CD8-positive, alpha-beta memory T cell (primary cell): Measurements from ENCODE around the gene LHX8. TPM values are rescaled to one million over a fixed set of nuclear protein-coding genes. Genes with fewer than 3 reads are reported as not detected.
"Not testable (repeated sequence)": the region's sequence is repeated elsewhere in the genome, so short reads cannot be mapped to it uniquely, and the experiment has no call there.

ENCODE experiments used
- CTCF ChIA-PET: fragments of 350-600 bp; sonication (Branson Sonifier 250); formaldehyde crosslinking; loops from one replicate; lab custom pipeline; 2021; ENCODE audit warnings: antibody characterized with exemption; lab: Charles Lee
- POLR2A ChIA-PET: fragments of 350-600 bp; sonication (Branson Sonifier 250); formaldehyde crosslinking; loops from one replicate; lab custom pipeline; 2021; ENCODE audit warnings: antibody characterized with exemption; lab: Charles Lee
- DNase-seq, 5 donors: peaks; one replicate each; pipeline versions ENCODE4 v3.0.0 to v3.0.0-alpha.2; 2020 to 2022; ENCODE audit warnings: mixed read lengths in 1 of 5
- H3K27ac ChIP-seq: one replicate; pipeline ENCODE4 v1.7.0; 2013; ENCODE audit warnings: low read depth, mild to moderate bottlenecking, low read length, moderate library complexity
- H3K27me3 ChIP-seq: 2 replicates; pipeline ENCODE4 v1.7.0; 2013; ENCODE audit warnings: low read length, mild to moderate bottlenecking; ENCODE audit not compliant: insufficient read depth, poor library complexity, severe bottlenecking
- H3K36me3 ChIP-seq: 2 replicates; pipeline ENCODE4 v1.7.0; 2013; ENCODE audit warnings: mild to moderate bottlenecking, low read length, moderate library complexity; ENCODE audit not compliant: insufficient read depth
- H3K4me1 ChIP-seq: 2 replicates; pipeline ENCODE4 v1.7.0; 2013; ENCODE audit warnings: mild to moderate bottlenecking, low read length, moderate library complexity; ENCODE audit not compliant: insufficient read depth
- H3K4me3 ChIP-seq: 2 replicates; pipeline ENCODE4 v1.7.0; 2013; ENCODE audit warnings: mild to moderate bottlenecking, low read length
- H3K9me3 ChIP-seq: 2 replicates; pipeline ENCODE4 v1.7.0; 2013; ENCODE audit warnings: mild to moderate bottlenecking, low read length
- H3K27ac Mint-ChIP-seq, 8 donors: one replicate each; pipeline ENCODE4 v1.8.0; 2020 to 2021; ENCODE audit warnings: mixed read lengths in 8 of 8, mild to moderate bottlenecking in 6 of 8, inconsistent platforms in 3 of 8, moderate library complexity in 3 of 8
- H3K27me3 Mint-ChIP-seq, 2 donors: one replicate each; pipeline ENCODE4 v1.8.0; 2020 to 2021; ENCODE audit warnings: mixed read lengths in 2 of 2, mild to moderate bottlenecking in 1 of 2, moderate library complexity in 1 of 2
- H3K36me3 Mint-ChIP-seq, 3 donors: one replicate each; pipeline ENCODE4 v1.8.0; 2020 to 2021; ENCODE audit warnings: mixed read lengths in 3 of 3, inconsistent platforms in 1 of 3, mild to moderate bottlenecking in 1 of 3
- H3K4me1 Mint-ChIP-seq, 3 donors: one replicate each; pipeline ENCODE4 v1.8.0; 2020 to 2021; ENCODE audit warnings: mixed read lengths in 3 of 3, inconsistent platforms in 1 of 3, mild to moderate bottlenecking in 1 of 3
- H3K4me3 Mint-ChIP-seq, 7 donors: one replicate each; pipeline ENCODE4 v1.8.0; 2020 to 2021; ENCODE audit warnings: mixed read lengths in 7 of 7, mild to moderate bottlenecking in 6 of 7, moderate library complexity in 4 of 7, inconsistent platforms in 2 of 7
- H3K9me3 Mint-ChIP-seq, 5 donors: one replicate each; pipeline ENCODE4 v1.8.0; 2020 to 2022; ENCODE audit warnings: mixed read lengths in 5 of 5, mild to moderate bottlenecking in 3 of 5, moderate library complexity in 2 of 5, inconsistent platforms in 1 of 5
- polyA plus RNA-seq: library from polyadenylated mRNA; unstranded; fragments of 300-500 nt; fragmentation: Illumina TruSeq; gene quantifications from one replicate; pipeline ENCODE4 v1.2.3, GENCODE V29; 2021
- total RNA-seq, 2 experiments: library from RNA; stranded (reverse); gene quantifications; one replicate each; pipeline ENCODE4 v1.2.3, GENCODE V29; 2021

Gene LHX8
- total RNA-seq (not detected), polyA plus RNA-seq (not detected)

- CTCF ChIA-PET, result no interaction called here
- Histone ChIP-seq H3K4me3 (no peak within 1 kb of the TSS), H3K4me1 (no peaks in the 10 kb centered on the region), H3K36me3 (no peaks in the 10 kb centered on the region), H3K27ac (no peak within 1 kb of the TSS), H3K9me3 (no peaks in the 10 kb centered on the region), H3K27me3 (peaks cover 18% of the 10 kb centered on the region)
- Mint-ChIP-seq H3K9me3 (peaks cover 4 to 39% (median 18%) of the 10 kb centered on the region in 5 donors), H3K36me3 (peaks cover 0 to 4% (median 0%) of the 10 kb centered on the region in 3 donors), H3K27ac (peak within 1 kb of the TSS in 1 of 8 donors; percentile 71), H3K4me1 (peaks cover 1 to 5% (median 5%) of the 10 kb centered on the region in 3 donors), H3K27me3 (peaks cover 77 to 87% of the 10 kb centered on the region in 2 donors), H3K4me3 (peak within 1 kb of the TSS in 1 of 7 donors; percentile 33)
- POLR2A ChIA-PET, result no interaction called here
- DNase-seq, result no peak
These were observed at the start of gene LHX8 for GRCh38 chr1:75133750-75134646. TSS of gene LHX8 (plus strand) at chr1:75134388. CDS start at chr1:75136615, 2,227 bp downstream.

- POLR2A ChIA-PET, result no interaction called here
- H3K9me3 ChIP-seq, result no peaks in the 10 kb centered on the region
- H3K4me1 Mint-ChIP-seq, result no peaks in the 10 kb centered on the region
- no peaks in the 10 kb centered on the region for H3K4me1 ChIP-seq
- no peak overlapping the region for H3K27ac Mint-ChIP-seq
- H3K4me3 Mint-ChIP-seq, result no peak overlapping the region
- no peaks in the 10 kb centered on the region for H3K27me3 Mint-ChIP-seq
- peaks cover 0 to 24% (median 8%) of the 10 kb centered on the region in 5 donors for H3K9me3 Mint-ChIP-seq
- no peak overlapping the region for H3K27ac ChIP-seq
- CTCF ChIA-PET, result no interaction called here
- H3K27me3 ChIP-seq, result no peaks in the 10 kb centered on the region
- no peaks in the 10 kb centered on the region for H3K36me3 ChIP-seq
- H3K36me3 Mint-ChIP-seq, result no peaks in the 10 kb centered on the region
- no peak overlapping the region for H3K4me3 ChIP-seq
- no peak for DNase-seq
These were observed 48.3 kb upstream of the LHX8 start for GRCh38 chr1:75085931-75086330.

GRCh38 chr1:75087278-75087677, 46.9 kb upstream of the LHX8 start:
- Histone ChIP-seq H3K27ac (no peak overlapping the region), H3K4me3 (no peak overlapping the region), H3K36me3 (no peaks in the 10 kb centered on the region), H3K4me1 (no peaks in the 10 kb centered on the region), H3K9me3 (no peaks in the 10 kb centered on the region), H3K27me3 (no peaks in the 10 kb centered on the region)
- Mint-ChIP-seq H3K4me1 (no peaks in the 10 kb centered on the region), H3K36me3 (no peaks in the 10 kb centered on the region), H3K9me3 (peaks cover 4 to 22% (median 6%) of the 10 kb centered on the region in 5 donors), H3K27ac (no peak overlapping the region), H3K27me3 (no peaks in the 10 kb centered on the region), H3K4me3 (no peak overlapping the region)
- ChIA-PET CTCF (no interaction called here), POLR2A (no interaction called here)
- no peak for DNase-seq

DNA sequence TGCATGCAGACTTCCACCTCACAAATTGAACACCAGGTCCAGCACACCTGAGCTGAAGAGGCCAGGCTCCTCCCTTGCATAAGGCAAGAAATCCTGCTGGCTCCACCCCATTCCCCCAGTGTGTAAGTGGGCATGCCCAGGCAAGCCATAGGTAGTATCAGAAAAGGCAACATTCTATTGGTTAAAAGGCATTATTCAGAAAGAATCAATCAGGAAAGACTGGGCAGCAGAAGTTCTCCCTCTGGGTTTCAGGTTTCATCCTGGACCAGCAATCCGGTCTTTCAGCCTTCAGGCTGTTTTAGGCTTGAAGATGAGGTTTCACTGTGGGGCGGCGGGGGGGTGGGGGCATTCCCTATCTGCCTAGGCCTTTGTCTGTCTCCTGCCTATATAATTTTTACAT, 42.0 kb upstream of the LHX8 start:
- no peak overlapping the region for H3K27ac Mint-ChIP-seq
- no peak for DNase-seq
- H3K27ac ChIP-seq, result no peak overlapping the region
- no peaks in the 10 kb centered on the region for H3K36me3 ChIP-seq
- no peaks in the 10 kb centered on the region for H3K4me1 ChIP-seq
- no peak overlapping the region for H3K4me3 Mint-ChIP-seq
- ChIA-PET CTCF (no interaction called here), POLR2A (no interaction called here)
- no peaks in the 10 kb centered on the region for H3K36me3 Mint-ChIP-seq
- H3K9me3 Mint-ChIP-seq, result peaks cover 4 to 15% (median 5%) of the 10 kb centered on the region in 5 donors
- no peaks in the 10 kb centered on the region for H3K27me3 ChIP-seq
- H3K4me1 Mint-ChIP-seq, result no peaks in the 10 kb centered on the region
- H3K27me3 Mint-ChIP-seq, result no peaks in the 10 kb centered on the region
- H3K4me3 ChIP-seq, result no peak overlapping the region
- no peaks in the 10 kb centered on the region for H3K9me3 ChIP-seq

- Mint-ChIP-seq H3K27me3 (no peaks in the 10 kb centered on the region), H3K9me3 (peaks cover 0 to 14% (median 2%) of the 10 kb centered on the region in 5 donors), H3K36me3 (no peaks in the 10 kb centered on the region), H3K27ac (no peak overlapping the region), H3K4me1 (no peaks in the 10 kb centered on the region), H3K4me3 (no peak overlapping the region)
- Histone ChIP-seq H3K4me1 (no peaks in the 10 kb centered on the region), H3K27me3 (no peaks in the 10 kb centered on the region), H3K4me3 (no peak overlapping the region), H3K27ac (no peak overlapping the region), H3K9me3 (no peaks in the 10 kb centered on the region), H3K36me3 (no peaks in the 10 kb centered on the region)
- DNase-seq, result no peak
- ChIA-PET POLR2A (no interaction called here), CTCF (no interaction called here)
These were observed 36.5 kb upstream of the LHX8 start for GRCh38 chr1:75097654-75098053.

DNA sequence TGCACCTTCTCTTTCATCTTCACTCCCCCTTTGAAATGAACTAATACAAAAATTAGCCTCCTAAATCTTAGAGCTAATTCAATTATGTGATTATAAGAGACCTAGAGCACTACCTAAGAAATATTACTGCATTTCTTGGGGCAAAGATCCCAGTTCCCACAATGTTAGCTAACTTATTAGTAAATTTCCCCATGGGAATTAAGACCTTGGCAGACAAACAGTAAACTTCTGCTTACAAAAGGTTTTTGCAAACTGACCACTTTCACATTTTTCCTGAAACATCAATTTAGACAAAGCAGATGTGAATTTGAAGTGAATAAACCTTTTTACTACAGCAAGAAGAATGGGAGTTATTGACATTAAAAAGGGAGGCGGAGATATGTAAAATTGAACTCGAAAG, 34.6 kb upstream of the LHX8 start:
- Mint-ChIP-seq H3K4me1 (no peaks in the 10 kb centered on the region), H3K27ac (no peak overlapping the region), H3K9me3 (peaks cover 0 to 14% (median under 1%) of the 10 kb centered on the region in 5 donors), H3K27me3 (no peaks in the 10 kb centered on the region), H3K36me3 (no peaks in the 10 kb centered on the region), H3K4me3 (no peak overlapping the region)
- CTCF ChIA-PET, result no interaction called here
- POLR2A ChIA-PET, result no interaction called here
- Histone ChIP-seq H3K4me3 (no peak overlapping the region), H3K27ac (no peak overlapping the region), H3K36me3 (no peaks in the 10 kb centered on the region), H3K27me3 (no peaks in the 10 kb centered on the region), H3K9me3 (no peaks in the 10 kb centered on the region), H3K4me1 (no peaks in the 10 kb centered on the region)
- DNase-seq, result no peak

GRCh38 chr1:75100481-75101092, 33.6 kb upstream of the LHX8 start:
- H3K9me3 Mint-ChIP-seq, result peaks cover 0 to 12% (median 0%) of the 10 kb centered on the region in 5 donors
- ChIA-PET POLR2A (no interaction called here), CTCF (no interaction called here)
- no peaks in the 10 kb centered on the region for H3K4me1 ChIP-seq
- H3K9me3 ChIP-seq, result no peaks in the 10 kb centered on the region
- H3K27me3 ChIP-seq, result no peaks in the 10 kb centered on the region
- H3K4me3 ChIP-seq, result no peak overlapping the region
- no peak overlapping the region for H3K27ac ChIP-seq
- no peak for DNase-seq
- no peaks in the 10 kb centered on the region for H3K27me3 Mint-ChIP-seq
- no peaks in the 10 kb centered on the region for H3K36me3 Mint-ChIP-seq
- no peak overlapping the region for H3K27ac Mint-ChIP-seq
- H3K4me1 Mint-ChIP-seq, result no peaks in the 10 kb centered on the region
- no peaks in the 10 kb centered on the region for H3K36me3 ChIP-seq
- H3K4me3 Mint-ChIP-seq, result no peak overlapping the region

- H3K4me1 ChIP-seq, H3K27ac ChIP-seq, POLR2A ChIA-PET, H3K9me3 ChIP-seq, DNase-seq, H3K27ac Mint-ChIP-seq, H3K36me3 ChIP-seq, H3K9me3 Mint-ChIP-seq, H3K4me3 ChIP-seq, H3K4me3 Mint-ChIP-seq, H3K27me3 ChIP-seq, CTCF ChIA-PET, H3K4me1 Mint-ChIP-seq, H3K36me3 Mint-ChIP-seq, H3K27me3 Mint-ChIP-seq: not testable (repeated sequence)
These were observed 21.7 kb upstream of the LHX8 start for GRCh38 chr1:75112362-75112951.
